ENCODE measurements around the gene ACP7.

- no peak for TF ChIP-seq REST (IDR thresholded peaks at IDR 0.05; ENCODE audit: insufficient read depth in 1 of 2, low read depth in 2 of 2, low read length in 2 of 2)
- no peak for TF ChIP-seq POLR2AphosphoS5 (IDR thresholded peaks at IDR 0.05; ENCODE audit: low read depth, low read length)
- TF ChIP-seq TAF1 (IDR thresholded peaks at IDR 0.05; ENCODE audit: borderline replicate concordance, insufficient read depth, low read length), result no peak
- TF ChIP-seq SIN3A (IDR thresholded peaks at IDR 0.05; ENCODE audit: borderline replicate concordance, insufficient read depth, low read length), result no peak
- no peak for TF ChIP-seq FOXP2 (optimal IDR thresholded peaks at IDR 0.05; ENCODE audit: borderline replicate concordance, extremely low read depth, extremely low read length, insufficient read depth)
Measured at GRCh38 chr19:39086386-39086785, 2.2 kb downstream of the ACP7 start.

Data from PFSK-1 (cell line).